NCI-H524 treated with DMSO at 0.1 percent for 48 hours (cell line): ENCODE results near the gene IRF4.
A peak's percentile ranks its signal among the peaks of the same experiment; 100 is the strongest.

Experiments
- DNase-seq: peaks from one replicate; lab custom pipeline; 2025; lab: John Stamatoyannopoulos, UW

The IRF4 gene

GRCh38 chr6:444653-445275 lies 53.2 kb downstream of the IRF4 start:
- no peak for DNase-seq

- DNase-seq = no peak
Measured at GRCh38 chr6:445571-446417, 54.2 kb downstream of the IRF4 start.

- no peak for DNase-seq
Measured at GRCh38 chr6:446418-447366, 55.1 kb downstream of the IRF4 start.

- no peak for DNase-seq
Measured at GRCh38 chr6:447381-448165, 56.0 kb downstream of the IRF4 start.

GRCh38 chr6:448296-449056 lies 56.9 kb downstream of the IRF4 start:
- DNase-seq = no peak

- DNase-seq = no peak
Measured at GRCh38 chr6:449057-449430, 57.5 kb downstream of the IRF4 start.

GRCh38 chr6:449486-450419 lies 58.2 kb downstream of the IRF4 start:
- DNase-seq = no peak

- DNase-seq = no peak
Measured at GRCh38 chr6:451336-451735, 59.8 kb downstream of the IRF4 start.

GRCh38 chr6:451847-452246 lies 60.3 kb downstream of the IRF4 start:
- no peak for DNase-seq

- DNase-seq = no peak
Measured at GRCh38 chr6:452301-453067, 60.9 kb downstream of the IRF4 start.

GRCh38 chr6:453152-453551 lies 61.6 kb downstream of the IRF4 start:
- DNase-seq = peak; percentile 18

- no peak for DNase-seq
Measured at GRCh38 chr6:454148-454991, 62.8 kb downstream of the IRF4 start.

- no peak for DNase-seq
Measured at GRCh38 chr6:455006-455585, 63.5 kb downstream of the IRF4 start.

- DNase-seq = no peak
Measured at GRCh38 chr6:455835-456234, 64.3 kb downstream of the IRF4 start.

- no peak for DNase-seq
Measured at GRCh38 chr6:456358-456867, 64.9 kb downstream of the IRF4 start.

GRCh38 chr6:456887-457286 lies 65.3 kb downstream of the IRF4 start:
- DNase-seq = no peak
